Endometrium (tissue), 2 donors: ENCODE data around the gene ESF1.
"Not testable (repeated sequence)": the region's sequence is repeated elsewhere in the genome, so short reads cannot be mapped to it uniquely, and the experiment has no call there.

Experiments used
- FAIRE-seq: peaks from 2 replicates; lab custom pipeline; 2012; peaks lifted over from hg19 to GRCh38; lab: Jason Lieb, UNC
- donor health status: control.
- donor health status: control.

ESF1 gene

DNA sequence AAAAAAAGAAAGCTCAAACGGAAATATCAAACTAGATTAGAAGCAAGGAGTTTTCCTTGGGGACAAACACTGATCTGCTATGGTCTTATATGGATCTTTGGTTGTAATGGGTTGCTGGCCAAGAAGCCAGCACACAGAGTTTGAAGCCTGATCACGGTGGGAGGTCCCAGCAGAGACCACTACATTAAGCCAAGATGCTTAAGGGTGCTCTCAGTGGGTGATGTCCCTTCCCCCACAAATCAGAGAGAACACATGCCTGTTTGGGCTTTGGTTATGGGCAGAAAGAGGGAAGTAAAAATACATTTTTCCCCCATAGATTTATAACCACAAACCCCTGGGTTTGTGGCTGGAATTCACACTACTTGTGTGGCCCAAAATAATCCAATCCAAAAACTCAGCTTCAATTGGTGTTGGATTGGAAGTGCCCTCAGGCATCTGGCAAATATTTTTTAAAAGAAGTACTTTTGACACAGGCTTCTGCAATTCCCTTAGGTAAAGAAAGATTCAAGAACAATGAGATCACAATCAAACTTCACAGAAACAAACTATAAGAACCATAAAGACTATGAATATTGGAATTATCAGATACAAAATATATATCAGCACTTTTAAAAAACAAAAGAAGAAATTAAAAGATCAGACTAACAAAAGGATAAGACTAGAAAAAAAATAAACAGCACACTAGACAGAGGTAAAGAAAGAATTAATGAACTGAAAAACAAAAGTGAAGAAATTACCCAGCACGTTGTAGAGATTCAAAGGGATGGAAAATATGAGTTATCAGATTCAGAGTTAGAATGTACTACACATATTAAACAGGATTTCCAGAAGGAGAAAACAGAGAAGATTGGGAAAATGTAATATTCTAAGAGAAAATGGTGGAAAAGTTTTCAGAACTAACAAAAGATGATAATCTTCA, 44.7 kb downstream of the ESF1 start:
- FAIRE-seq: peak; percentile 8

DNA sequence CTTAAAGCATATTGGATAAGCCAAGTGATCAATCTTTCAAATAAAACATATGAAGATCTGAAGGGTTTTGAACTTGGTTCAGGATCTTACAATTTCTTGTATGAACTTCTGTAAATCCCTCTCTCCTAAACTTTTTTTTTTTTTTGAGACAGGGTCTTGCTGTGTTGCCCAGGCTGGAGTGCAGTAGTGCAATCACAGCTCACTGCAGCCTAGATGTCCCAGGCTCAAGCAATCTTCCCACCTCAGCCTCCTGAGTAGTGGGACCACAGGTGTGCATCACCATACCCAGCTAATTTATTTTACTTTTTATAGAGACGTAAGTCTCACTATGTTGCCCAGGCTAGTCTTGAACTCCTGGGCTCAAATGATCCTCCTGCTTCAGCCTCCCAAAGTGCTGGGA, 46.5 kb downstream of the ESF1 start:
- FAIRE-seq: not testable (repeated sequence)

DNA sequence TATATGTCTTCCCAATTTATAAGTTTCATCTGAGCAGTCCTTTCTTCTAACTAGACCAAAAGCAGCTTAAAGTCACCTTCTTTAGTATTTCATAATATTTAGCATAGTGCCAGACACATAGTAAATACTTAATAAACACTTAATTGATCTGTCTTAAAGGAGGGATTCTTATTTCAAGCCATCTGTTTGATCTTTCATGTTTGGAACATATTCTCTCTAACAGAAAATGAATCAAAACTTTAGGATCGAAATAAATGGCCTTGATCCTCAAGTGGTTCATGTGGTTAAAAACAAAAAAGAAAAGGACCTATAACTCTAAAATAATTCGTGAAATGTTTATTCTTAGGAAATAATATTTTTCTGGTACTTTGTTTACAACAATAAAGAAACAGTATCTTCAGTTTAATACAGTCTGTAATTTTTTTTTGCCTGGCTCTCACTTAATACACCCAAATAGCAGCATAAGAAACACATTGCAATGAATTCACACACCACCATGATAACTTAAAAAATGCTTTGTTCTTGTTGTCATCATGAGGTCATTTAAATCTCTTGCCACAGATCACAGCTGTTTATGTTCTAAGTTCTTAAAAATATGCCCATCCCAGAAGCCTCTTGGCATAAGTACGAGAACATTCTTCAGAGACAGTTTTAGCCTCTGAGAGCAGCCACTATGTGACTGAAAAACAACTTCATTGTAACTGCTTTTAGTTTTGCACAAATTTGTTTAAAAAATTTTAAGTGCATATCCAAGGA, 48.1 kb downstream of the ESF1 start:
- FAIRE-seq: peak; percentile 21

DNA sequence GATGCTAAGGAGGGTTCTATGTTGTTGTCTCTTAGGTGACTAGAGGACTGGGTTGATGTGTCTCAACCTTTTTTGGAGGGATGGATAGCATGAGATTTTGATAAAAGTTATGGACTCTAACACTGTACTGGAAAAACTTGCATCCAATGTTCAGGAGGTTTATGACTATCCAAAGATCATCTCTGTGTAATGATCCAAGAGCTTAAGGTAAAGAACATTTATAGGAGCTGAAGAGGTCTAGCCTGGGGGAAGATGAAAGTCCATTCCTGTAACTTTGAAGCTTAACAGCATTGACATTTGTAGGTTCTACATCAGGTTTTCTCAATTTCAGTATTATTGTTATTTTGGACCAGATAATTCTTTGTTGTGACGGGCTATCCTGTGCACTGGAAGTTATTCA, 48.9 kb downstream of the ESF1 start:
- FAIRE-seq: no peak

DNA sequence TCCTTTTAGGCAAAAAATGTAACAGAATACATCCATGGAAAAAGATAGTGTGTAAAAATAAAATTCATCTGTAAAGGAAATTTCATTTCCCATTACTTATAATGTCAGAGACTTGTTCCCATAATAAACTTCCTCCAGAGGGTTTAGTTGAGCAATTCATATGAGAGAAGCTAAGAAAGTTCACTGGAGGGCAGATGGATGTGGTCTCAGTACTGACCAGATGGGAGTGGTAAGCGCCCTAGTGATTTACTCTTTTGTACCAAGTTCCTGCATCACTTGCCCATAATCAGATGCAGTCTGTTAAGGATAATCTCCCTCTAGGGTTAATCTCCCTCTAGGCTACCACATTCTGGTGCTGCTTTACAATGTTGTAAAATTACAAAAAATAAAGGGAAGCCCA, 61.7 kb downstream of the ESF1 start:
- FAIRE-seq: no peak

DNA sequence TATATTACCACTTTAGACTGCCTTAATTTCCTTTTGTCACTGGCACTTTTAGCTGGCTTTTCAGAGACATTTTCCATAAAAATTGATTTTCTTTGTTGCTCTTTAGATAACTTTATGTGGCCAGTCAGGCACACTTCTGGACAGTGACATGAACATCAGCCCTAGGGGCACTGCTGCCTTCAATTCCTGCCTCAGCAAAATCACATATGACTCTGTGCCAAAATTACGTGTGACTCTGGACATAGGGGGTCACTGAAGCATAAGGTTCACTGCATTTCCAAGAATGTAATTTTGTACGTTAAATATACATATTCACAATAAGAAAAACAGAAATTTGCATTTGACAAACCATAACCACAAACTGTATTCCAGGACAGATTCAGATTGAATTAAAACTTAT, 66.5 kb downstream of the ESF1 start:
- FAIRE-seq: no peak

DNA sequence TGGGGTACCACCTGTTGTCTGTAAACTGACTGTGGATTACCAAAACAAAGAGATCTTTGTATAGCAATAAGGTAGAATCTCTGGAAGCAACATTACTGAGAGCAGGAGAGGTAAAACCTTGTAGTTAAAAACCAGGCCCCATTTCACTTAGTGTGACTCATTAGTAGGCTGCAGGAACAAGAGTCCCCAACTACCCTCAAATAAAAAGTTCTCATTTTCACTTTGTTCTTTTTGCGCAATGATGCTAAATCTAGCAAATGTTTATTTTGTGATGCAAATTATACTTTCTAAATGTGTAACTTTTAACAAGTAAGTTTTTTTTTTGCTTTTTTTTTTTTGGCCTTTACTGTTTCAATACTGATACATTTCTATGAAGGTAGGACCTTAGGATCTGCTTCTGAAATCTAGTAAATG, 67.1 kb downstream of the ESF1 start:
- no peak for FAIRE-seq

DNA sequence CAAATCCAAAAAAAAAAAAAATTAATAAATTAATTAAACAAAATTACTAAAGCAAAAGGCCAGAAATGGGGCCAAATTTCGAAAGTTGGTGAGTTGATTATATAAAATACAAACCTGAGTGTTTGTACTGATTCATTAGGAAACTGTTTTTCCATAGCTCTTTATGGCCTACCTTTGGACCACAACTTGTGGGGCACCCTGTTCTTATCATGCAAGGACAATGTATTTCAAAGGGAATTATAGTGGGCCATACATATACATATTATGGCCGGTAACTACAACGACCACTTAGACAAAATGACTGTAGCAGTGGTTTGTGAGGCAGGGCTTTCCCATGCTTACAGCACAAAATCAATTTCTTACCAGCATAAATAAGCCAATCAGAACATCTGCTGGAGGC, 69.5 kb downstream of the ESF1 start:
- FAIRE-seq: no peak

DNA sequence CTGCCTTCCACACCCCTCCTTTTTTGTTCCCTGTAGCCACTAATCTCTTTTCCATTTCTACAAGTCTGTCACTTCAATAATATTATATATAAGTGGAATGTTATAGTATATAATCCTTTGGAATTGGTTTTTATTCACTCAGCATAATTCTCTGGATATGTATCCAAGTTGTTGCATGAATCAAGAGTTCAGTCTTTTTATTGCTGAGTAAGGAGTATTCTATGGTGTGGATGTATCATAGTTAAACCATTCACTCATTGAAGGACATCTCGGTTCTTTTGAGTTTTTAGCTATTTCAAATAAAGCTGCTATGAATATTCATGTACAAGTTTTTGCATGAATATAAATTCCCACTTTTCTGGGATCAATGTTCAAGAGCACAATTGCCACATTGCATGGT, 76.5 kb downstream of the ESF1 start:
- no peak for FAIRE-seq

DNA sequence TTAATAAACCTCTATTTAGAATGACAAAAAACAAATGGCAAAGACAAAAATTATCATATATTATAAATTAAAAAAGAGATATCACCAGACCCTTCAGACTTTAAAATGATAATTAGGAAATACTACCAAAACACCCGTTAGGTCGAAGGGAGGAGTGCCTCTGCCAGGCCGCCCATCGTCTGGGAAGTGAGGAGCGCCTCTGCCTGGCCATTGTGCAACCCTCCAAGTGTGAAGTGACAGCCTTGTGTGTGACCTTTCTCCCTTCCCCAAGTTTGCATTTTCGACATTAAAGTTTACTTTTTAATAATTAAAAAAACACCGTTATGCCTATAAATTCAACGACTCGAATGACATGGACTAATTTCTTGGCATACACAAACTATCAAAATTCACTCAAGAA, 81.5 kb downstream of the ESF1 start:
- FAIRE-seq: no peak

DNA sequence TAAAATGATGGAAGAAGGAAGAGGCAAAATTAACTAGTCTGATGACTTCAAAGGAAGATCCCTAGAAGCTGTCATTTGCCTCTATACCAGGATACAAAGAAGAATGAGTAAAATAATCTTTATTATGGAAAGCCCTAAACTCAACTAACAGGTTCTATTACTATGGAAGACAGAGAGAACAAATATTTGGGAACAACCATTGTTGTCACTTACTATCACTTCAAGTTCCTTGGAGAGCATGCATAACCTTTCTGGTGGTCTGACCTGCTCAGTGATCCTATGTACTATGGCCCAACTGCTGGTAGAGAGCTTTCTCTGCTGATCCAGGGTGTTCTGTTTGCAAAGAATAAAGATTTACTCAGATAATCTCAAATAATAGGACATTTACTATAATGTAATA, 83.2 kb downstream of the ESF1 start:
- no peak for FAIRE-seq

DNA sequence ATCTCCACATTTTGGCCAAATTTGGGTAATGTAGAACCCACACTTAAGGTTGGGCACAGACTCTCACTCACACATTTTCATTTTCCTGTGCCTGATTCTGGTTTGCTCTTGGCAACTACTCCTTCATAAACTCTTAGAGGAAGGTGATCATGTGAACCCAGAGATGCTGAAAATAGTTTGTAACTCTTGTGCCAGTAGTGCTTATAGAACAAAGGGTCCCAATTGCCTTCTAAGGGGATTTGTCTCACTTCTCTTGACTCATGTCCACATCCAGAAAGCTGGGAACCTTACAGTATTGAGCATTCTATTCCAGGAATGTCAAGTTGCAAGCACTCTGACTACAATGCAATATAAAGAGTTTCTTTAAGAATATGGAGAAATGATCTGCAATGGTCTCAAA, 84.0 kb downstream of the ESF1 start:
- FAIRE-seq: no peak

DNA sequence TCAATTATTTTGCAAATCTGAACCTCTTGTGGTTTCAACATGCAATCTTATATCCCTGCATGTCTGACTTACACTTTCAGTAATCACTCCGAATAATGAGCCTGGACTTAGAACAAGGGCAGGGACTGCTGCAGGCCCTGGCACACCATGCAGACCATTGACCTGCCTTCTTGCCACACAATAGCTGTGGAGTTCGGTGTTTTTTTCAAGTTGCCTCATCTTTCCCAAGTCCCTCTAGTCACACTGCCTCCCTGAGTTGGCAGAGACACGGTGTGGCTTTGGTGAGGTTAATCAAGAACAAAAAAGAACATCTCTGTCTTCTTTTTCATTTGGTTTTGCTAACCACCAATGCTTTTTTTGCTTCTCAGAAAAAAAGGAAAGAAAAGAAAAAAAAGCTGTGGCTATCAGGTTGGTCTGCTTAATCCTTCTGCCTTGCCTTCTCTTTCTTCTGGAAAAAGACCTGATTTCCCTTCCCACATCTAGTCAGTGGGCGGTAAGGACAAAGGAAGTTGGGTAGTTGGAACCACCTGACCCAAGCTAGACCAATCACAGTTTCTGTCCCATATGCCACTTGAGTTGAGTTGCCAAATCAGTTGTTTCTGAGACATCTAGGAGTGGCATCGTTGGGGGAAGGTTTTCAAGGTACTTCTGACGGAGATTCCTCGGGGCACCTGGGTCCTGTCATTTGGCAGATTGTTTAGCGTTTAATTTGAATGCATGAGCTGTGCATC, 90.1 kb downstream of the ESF1 start:
- FAIRE-seq: no peak

DNA sequence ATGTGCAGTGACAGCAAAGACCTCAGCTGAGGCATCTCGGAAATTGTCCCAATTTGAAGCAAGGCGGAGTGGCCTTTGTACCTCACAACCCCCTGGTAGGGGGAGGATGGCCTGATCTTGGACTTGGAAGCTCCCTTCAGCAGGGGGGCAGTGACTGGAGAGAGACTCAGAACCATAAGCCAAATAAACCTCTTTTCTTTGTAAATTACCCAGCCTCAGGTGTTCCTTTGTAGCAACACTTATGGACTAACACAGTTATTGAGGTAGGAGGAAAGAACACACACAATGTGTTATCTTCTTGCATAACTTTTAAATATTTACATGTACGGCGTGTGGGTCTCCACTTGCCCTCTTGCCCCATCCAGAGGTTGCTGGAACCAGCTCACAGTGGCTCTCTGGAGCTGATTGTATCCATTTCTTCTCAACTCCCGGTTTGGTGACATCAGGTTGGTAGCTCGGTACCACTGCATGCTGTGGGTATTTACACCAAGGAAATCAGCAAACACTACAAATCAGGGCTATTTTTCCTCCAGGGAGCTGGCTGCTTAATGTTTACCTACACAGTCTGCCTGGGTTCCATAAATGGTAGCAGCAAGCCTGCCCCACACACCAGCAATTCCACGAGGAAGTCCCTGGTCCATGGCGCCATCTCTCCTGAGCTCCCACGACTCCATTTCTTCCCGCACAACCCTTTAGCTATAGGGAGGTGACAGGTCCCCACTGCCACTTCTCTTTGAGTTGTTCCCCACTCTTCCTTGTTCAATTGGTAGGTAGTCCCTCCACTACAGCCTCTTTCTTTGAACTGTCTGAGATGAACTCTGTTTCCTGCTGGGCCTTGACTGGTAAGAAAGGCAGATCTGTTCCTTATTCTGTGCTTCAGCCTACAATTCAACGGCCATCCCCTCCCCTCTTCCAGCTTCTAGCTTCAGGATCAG, 91.7 kb downstream of the ESF1 start:
- FAIRE-seq: no peak

DNA sequence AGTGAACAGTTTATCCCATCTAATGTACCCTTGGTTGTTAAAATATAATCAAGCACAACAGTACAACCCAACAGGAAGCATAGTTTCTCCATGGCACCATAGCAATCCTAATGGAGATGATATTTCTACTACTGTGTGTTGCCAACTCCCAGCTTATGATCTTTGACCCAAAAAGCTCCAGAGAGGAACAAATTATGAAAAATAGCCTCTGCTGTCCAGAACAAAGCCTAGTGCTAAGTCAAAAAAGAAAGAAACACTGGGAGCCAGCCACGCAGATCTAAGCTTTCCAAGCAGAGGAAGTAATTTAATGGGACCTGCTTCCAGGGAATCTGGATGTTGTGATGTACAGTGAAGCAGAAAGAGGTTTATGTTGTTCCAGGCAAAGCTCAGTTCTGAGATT, 93.8 kb downstream of the ESF1 start:
- FAIRE-seq: no peak

DNA sequence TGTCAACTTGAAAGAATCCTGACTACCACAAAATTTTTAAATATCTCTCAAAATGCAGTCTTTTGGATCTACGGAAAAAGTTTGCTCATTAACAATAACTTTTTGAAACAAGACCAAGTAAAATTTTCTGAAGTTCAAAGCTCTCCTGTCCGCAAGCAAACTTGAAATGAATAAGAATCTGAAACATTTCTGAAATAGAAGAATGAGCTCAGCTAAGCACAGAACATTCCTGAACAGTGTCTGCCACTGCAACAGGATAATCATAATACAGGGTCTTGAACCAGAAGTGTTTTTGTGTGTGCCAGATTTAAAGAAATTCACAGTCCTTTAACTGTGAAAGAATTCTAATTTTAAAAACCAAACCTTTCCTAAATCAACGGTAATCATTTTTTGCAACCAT, 96.9 kb downstream of the ESF1 start:
- FAIRE-seq: no peak

DNA sequence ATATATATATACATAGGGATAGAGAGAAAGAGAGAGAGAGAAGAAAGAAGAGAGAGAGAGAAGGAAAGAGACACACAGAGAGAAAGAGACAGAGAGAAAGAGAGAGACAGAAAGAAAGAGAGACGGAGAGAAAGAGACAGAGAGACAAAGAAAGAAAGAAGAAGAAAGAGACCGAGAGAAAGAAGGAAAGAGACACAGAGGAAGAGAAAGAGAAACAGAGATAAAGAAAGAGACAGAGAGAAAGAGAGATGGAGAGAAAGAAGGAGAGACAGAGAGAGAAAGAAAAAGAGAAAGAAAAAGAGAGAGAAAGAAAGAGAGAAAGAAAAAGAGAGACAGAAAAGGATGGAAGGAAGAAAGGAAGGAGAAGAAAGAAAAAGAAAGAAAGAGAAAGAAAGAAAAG, 99.1 kb downstream of the ESF1 start:
- FAIRE-seq: no peak

DNA sequence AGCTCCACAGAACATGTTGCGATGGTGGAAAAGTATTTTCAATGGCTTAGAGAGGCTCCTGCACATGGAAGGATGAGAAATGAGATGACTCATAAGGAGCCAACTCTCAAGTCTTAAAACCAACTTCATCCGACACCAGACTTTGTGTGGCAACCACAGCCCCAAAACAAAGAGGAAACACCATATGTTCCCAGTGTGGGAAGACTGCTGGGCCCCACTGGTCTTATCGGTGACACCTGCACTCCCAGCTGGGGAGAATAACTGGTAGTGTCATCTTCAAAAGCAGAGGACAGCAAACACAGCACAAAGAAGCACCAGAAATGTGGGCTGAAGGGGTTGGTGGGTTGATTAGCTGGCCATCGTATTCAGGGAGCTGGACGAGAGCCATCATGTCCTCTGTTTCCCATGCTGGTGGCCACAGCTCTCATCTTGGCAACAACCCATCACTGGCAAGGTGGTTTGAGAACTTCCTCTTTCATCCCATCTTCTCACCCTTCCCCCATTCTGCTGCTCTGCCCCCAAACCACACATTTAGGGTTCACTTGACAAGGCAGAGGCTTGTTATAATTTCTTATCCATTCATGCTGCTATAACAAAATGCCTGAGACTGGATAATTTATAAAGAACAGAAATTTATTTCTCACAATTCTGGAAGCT, 100.0 kb downstream of the ESF1 start:
- FAIRE-seq: no peak

DNA sequence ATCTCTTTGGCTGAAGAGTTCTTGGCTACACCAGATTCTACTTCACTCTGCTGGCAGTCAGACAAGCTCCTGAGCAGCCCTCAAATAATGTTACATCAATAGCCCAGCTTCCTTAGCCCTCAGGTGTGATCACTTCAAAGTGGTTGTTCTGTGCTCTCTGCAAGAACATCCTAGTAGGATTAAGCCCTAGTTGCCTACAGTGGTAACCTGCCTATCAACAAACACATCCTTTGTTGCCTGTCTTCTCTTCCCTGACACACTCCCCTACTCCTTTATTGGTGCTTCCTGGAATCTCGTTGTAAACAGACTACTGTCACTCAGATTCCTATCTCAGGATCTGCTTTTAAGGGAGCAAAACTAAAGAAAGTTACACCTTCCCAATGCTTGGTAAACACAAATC, 100.9 kb downstream of the ESF1 start:
- FAIRE-seq: no peak

DNA sequence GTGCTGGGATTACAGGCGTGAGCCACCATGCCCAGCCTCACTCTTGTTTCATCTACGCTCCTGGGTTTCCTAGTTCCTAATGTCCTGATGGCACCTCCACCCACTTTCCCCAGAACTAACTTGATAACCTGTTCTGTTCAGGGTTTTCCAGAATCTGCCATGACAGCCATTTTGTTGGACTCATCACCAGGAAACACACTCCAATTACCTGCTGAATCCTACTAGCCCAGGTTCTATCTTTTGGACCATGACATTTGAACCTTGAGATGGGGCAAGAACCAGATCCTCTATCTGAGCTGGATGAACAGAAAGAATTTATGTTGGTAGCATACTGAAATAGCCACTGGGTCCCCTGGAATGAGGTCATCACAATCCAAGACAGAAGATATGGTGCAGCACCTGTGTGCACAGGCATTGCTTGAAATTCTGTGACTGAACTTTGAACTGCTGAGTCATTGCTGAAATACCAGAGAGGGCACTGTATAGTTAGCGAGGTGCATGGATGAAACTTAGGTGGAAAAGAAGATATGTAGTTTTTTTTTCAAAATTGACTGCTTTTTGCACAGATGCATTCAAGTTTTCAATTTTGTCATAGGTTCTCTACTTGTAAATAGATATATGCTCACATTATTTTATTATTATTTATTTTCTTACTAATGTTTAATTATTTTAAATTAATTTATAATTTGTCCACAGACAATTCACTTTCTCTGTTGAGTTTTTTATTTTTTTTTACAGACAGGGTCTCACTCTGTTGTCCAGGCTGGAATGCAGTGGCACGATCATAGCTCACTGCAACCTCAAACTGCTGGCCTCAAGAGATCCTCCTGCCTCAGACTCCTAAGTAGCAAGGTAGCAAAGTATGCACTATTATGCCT, 103.2 kb downstream of the ESF1 start:
- no peak for FAIRE-seq
